ENCODE data around the gene ADM2. TPM values are rescaled to one million over a fixed set of nuclear protein-coding genes. Genes with fewer than 3 reads are reported as not detected.

The ADM2 gene
- total RNA-seq, 3 donors from 2014 or later, result 0.95 to 3.9 (median 1.4) TPM

DNA sequence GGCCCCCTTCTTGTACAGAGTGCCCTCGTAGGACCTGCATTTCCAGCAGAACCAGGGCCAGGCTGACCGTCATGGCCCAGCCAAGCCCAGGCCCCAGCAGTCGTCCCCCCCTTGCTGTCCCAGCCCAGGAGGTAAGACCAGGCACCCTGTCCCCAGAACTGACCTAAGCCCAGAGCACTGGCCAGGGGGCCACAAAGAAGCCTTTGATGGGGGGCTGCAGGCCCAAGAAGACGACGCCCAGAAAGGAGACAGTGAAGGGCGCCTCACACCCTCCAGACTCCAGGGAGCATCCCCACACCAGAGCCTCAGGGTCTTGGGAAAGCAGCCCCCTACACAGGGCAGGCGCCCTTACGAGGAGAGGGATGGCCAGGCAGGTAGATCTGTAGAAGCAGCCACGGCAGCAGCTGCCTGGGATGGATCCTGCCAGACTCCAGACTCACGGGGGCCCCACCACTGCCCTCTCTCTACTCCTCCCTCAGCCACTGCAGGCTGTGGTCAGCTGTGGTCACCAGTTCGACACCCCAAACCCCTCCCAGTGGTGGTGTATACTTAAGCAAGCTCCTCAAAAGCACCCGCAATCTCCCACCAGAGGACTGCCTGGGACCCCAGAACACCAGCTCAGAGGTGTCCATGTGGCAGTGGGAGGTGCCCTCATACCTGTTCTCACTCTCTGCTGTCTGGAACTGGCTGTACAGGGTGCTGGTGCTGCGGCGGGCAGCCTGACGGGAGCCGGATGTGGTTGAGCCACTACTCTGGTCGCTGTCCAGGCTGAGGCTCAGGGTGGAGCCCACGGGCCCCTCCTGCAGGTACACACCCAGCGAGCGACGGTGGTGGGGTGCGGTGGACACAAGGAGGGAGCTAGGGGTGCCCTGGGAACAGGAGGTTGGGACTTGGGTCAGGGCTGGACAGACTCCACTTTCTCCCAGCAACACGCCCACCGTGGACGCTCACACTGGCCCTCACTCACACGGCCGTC, 33.5 kb upstream of the ADM2 start:
- peaks cover 9% of the 10 kb centered on the region for H3K4me1 ChIP-seq (ENCODE audit: low read depth)
- ATAC-seq (no peak), DNase-seq (peak in 1 of 3 donors; percentile 49)
- no peaks in the 10 kb centered on the region for H3K9me3 ChIP-seq
- peaks cover 11% of the 10 kb centered on the region for H3K36me3 ChIP-seq (ENCODE audit: low read depth)
- TF ChIP-seq, protein P1, sequence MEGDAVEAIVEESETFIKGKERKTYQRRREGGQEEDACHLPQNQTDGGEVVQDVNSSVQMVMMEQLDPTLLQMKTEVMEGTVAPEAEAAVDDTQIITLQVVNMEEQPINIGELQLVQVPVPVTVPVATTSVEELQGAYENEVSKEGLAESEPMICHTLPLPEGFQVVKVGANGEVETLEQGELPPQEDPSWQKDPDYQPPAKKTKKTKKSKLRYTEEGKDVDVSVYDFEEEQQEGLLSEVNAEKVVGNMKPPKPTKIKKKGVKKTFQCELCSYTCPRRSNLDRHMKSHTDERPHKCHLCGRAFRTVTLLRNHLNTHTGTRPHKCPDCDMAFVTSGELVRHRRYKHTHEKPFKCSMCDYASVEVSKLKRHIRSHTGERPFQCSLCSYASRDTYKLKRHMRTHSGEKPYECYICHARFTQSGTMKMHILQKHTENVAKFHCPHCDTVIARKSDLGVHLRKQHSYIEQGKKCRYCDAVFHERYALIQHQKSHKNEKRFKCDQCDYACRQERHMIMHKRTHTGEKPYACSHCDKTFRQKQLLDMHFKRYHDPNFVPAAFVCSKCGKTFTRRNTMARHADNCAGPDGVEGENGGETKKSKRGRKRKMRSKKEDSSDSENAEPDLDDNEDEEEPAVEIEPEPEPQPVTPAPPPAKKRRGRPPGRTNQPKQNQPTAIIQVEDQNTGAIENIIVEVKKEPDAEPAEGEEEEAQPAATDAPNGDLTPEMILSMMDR (IDR thresholded peaks at IDR 0.05), result no peak
- intact Hi-C loops (cut with DNase I, micrococcal nuclease), result no loop called here
- H3K4me3 ChIP-seq, result no peak overlapping the region

DNA sequence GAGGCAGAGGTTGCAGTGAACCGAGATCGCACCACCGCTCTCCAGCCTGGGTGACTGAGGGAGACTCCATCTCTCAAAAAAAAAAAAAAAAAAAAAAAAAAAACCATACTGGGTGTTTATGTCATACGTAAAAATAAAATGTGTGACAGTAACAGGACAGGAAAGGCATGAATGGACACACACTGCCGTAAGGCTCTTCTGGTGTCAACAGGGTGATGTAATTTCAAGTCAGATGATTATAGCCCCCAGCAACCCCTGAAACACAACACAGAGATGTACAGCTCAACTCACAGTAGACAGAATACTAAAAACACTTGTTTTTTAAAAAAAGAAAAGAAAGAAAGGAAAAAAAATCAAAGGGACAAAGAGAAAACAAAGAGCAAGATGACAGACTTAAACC, 28.7 kb upstream of the ADM2 start:
- ATAC-seq (no peak), DNase-seq (no peak)
- no peaks in the 10 kb centered on the region for H3K4me1 ChIP-seq (ENCODE audit: low read depth)
- intact Hi-C loops (cut with DNase I, micrococcal nuclease), result no loop called here
- TF ChIP-seq, protein P1 (IDR thresholded peaks at IDR 0.05), result no peak
- peaks cover 11% of the 10 kb centered on the region for H3K36me3 ChIP-seq (ENCODE audit: low read depth)
- H3K4me3 ChIP-seq, result no peak overlapping the region
- no peaks in the 10 kb centered on the region for H3K9me3 ChIP-seq

DNA sequence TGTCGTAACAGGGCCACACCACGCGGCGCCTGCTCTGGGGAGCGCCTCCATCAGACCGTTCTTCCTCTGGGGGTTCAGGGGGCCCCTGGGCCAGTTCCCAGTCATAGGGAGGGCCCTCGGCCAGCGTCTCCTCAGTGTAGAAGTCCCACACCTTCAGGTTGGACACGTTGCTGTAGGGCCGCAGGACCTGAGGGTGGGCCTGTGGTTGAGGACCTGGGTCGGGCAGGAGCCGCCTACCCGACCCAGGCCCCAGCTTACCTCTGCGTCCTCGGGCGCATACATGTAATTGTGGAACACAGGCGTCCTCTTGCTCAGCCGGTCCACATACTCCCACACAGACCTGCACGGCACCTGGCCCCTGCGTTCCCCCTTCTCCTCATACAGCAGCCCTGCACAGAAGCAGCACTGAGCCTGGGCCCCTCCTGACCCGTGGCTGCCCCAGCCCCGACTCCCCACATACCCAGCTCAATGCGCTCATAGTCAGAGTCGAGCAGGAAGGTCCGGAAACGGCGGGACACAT, 26.7 kb upstream of the ADM2 start:
- TF ChIP-seq, protein P1 (IDR thresholded peaks at IDR 0.05), result no peak
- H3K36me3 ChIP-seq (ENCODE audit: low read depth), result peaks cover 6% of the 10 kb centered on the region
- H3K9me3 ChIP-seq, result no peaks in the 10 kb centered on the region
- H3K4me1 ChIP-seq (ENCODE audit: low read depth), result no peaks in the 10 kb centered on the region
- no peak for ATAC-seq
- H3K4me3 ChIP-seq, result no peak overlapping the region
- DNase-seq, result no peak
- intact Hi-C loops (cut with DNase I, micrococcal nuclease), result no loop called here

DNA sequence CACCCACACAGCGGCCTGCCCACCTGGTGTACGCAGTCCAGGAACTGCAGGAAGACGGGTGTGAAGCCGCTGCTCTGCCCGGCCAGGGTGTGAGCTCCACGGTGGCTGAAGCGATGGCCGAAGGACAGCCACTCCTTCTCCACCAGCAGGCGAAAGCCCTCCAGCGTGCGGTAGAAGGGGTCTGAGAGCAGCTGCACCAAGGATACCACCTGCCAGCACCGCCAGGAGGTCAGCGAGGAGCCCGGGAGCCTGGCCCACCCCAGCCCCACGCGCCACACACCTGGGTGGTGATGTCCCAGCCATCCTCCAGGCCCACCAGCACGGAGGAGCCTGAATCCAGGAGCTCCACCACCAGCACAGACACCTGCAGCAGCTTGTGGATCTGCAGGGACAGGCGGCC, 26.1 kb upstream of the ADM2 start:
- no peak overlapping the region for H3K4me3 ChIP-seq
- H3K4me1 ChIP-seq (ENCODE audit: low read depth), result no peaks in the 10 kb centered on the region
- H3K9me3 ChIP-seq, result no peaks in the 10 kb centered on the region
- no peak for DNase-seq
- intact Hi-C loops (cut with DNase I, micrococcal nuclease), result no loop called here
- TF ChIP-seq, protein P1 (IDR thresholded peaks at IDR 0.05), result no peak
- H3K36me3 ChIP-seq (ENCODE audit: low read depth), result peaks cover 6% of the 10 kb centered on the region
- no peak for ATAC-seq

DNA sequence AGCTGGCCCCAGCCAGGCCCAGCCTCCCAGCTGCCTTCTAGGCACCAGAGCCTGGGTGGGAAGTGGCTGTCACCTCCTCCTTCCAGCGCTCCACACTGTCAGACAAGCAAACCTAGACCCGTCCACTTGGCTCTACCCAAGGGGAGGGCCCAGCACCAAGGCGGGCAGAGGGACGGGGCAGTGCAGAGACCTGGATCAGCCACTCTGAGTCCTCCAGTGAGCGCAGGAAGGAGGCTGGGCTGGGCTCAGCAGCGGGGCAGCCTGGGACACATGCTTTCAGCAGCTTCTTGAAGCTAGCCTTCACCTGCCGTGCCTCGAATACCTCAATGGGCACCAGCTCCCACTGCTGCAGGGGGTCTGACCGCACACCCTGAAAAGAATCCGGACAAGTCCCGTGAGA, 25.3 kb upstream of the ADM2 start:
- Histone ChIP-seq H3K36me3 (ENCODE audit: low read depth) (peaks cover 6% of the 10 kb centered on the region), H3K9me3 (no peaks in the 10 kb centered on the region), H3K4me3 (no peak overlapping the region), H3K4me1 (ENCODE audit: low read depth) (no peaks in the 10 kb centered on the region)
- ATAC-seq, result no peak
- TF ChIP-seq, protein P1 (IDR thresholded peaks at IDR 0.05), result no peak
- intact Hi-C loops (cut with DNase I, micrococcal nuclease), result no loop called here
- DNase-seq, result no peak

All from mucosa of descending colon (tissue), 3 donors.